Peyer's patch (tissue), 4 donors: ENCODE results near the gene MYO15B. TPM values are rescaled to one million over a fixed set of nuclear protein-coding genes. Genes with fewer than 3 reads are reported as not detected.

Experiments used
- DNase-seq, 3 donors: peaks; one replicate each; pipeline ENCODE4 v3.0.0-alpha.2; 2017 to 2019
- H3K27ac ChIP-seq, 4 donors: fragments of 200-600 bp; sonication (generic); one replicate each; pipeline ENCODE4 v1.5.1; 2016 to 2019
- H3K27me3 ChIP-seq, 2 donors: fragments of 200-600 bp; sonication (generic); one replicate each; pipeline ENCODE4 v1.5.1; 2019
- H3K36me3 ChIP-seq, 3 donors: fragments of 200-600 bp; sonication (generic); one replicate each; pipeline ENCODE4 v1.5.1; 2016 to 2019
- H3K4me1 ChIP-seq, 4 donors: fragments of 200-600 bp; sonication (generic); one replicate each; pipeline ENCODE4 v1.5.1; 2016 to 2019
- H3K4me3 ChIP-seq, 4 donors: fragments of 200-600 bp; sonication (generic); 1 replicate in 3 of 4; 2 replicates in 1 of 4; pipeline ENCODE4 v1.5.1; 2016 to 2019; ENCODE audit warnings: mild to moderate bottlenecking in 1 of 4
- H3K9me3 ChIP-seq, 4 donors: fragments of 200-600 bp; sonication (generic); one replicate each; pipeline ENCODE4 v1.5.1; 2016 to 2019; ENCODE audit warnings: mild to moderate bottlenecking in 1 of 4
- POLR2A ChIP-seq, 2 donors: fragments of 450-650 bp; IDR thresholded peaks; one replicate each; pipeline ENCODE4 v1.5.1; 2017; ENCODE audit warnings: antibody characterized with exemption in 2 of 2, mild to moderate bottlenecking in 2 of 2, moderate library complexity in 2 of 2
- total RNA-seq, 4 donors: library from RNA; depleted of rRNA; stranded (reverse); fragments of >200 nt; gene quantifications; one replicate each; pipeline ENCODE4 v1.1.0, GENCODE V29; 2016
- TF ChIP-seq, protein P1 (sequence below), 6 experiments: fragments of 450-650 bp in 4 of 6; fragments of 200-600 bp in 2 of 6; sonication (generic) in 1 of 6; IDR thresholded peaks; one replicate each; pipeline ENCODE4 v1.5.1; 2017 to 2019; ENCODE audit warnings: antibody characterized with exemption in 6 of 6, mild to moderate bottlenecking in 3 of 6, moderate library complexity in 1 of 6

MYO15B gene
- total RNA-seq, 4 donors from 2014 or later = 552 to 2,671 (median 1,951) TPM

GRCh38 chr17:75630071-75630917 is 42.7 kb downstream of the MYO15B start:
- DNase-seq = no peak
- TF ChIP-seq POLR2A (IDR thresholded peaks at IDR 0.05) = no peak
- TF ChIP-seq, protein P1, sequence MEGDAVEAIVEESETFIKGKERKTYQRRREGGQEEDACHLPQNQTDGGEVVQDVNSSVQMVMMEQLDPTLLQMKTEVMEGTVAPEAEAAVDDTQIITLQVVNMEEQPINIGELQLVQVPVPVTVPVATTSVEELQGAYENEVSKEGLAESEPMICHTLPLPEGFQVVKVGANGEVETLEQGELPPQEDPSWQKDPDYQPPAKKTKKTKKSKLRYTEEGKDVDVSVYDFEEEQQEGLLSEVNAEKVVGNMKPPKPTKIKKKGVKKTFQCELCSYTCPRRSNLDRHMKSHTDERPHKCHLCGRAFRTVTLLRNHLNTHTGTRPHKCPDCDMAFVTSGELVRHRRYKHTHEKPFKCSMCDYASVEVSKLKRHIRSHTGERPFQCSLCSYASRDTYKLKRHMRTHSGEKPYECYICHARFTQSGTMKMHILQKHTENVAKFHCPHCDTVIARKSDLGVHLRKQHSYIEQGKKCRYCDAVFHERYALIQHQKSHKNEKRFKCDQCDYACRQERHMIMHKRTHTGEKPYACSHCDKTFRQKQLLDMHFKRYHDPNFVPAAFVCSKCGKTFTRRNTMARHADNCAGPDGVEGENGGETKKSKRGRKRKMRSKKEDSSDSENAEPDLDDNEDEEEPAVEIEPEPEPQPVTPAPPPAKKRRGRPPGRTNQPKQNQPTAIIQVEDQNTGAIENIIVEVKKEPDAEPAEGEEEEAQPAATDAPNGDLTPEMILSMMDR (IDR thresholded peaks at IDR 0.05) = no peak
- peaks cover 0 to 26% (median 0%) of the 10 kb centered on the region in 3 donors for H3K36me3 ChIP-seq

GRCh38 chr17:75631353-75631752 is 43.8 kb downstream of the MYO15B start:
- no peak for DNase-seq
- H3K4me3 ChIP-seq = no peak overlapping the region
- TF ChIP-seq, protein P1 (IDR thresholded peaks at IDR 0.05) = no peak
- no peak for TF ChIP-seq POLR2A (IDR thresholded peaks at IDR 0.05)
- peaks cover 0 to 15% (median 0%) of the 10 kb centered on the region in 3 donors for H3K36me3 ChIP-seq
- no peak overlapping the region for H3K27ac ChIP-seq
- H3K4me1 ChIP-seq = peaks cover 5 to 46% (median 9%) of the 10 kb centered on the region in 4 donors
- no peaks in the 10 kb centered on the region for H3K27me3 ChIP-seq
- no peaks in the 10 kb centered on the region for H3K9me3 ChIP-seq

More at GRCh38 chr17:75630071-75630917, 42.7 kb downstream of the MYO15B start:
- H3K27ac ChIP-seq = no peak overlapping the region
- H3K27me3 ChIP-seq = no peaks in the 10 kb centered on the region
- H3K4me3 ChIP-seq = no peak overlapping the region
- H3K4me1 ChIP-seq = peaks cover 5 to 35% (median 9%) of the 10 kb centered on the region in 4 donors
- no peaks in the 10 kb centered on the region for H3K9me3 ChIP-seq

GRCh38 chr17:75632428-75632827 is 44.8 kb downstream of the MYO15B start:
- no peaks in the 10 kb centered on the region for H3K27me3 ChIP-seq
- H3K4me3 ChIP-seq = no peak overlapping the region
- DNase-seq = no peak
- H3K27ac ChIP-seq = peak overlapping the region; percentile 32 to 88 (median 66)
- no peaks in the 10 kb centered on the region for H3K9me3 ChIP-seq
- no peak for TF ChIP-seq POLR2A (IDR thresholded peaks at IDR 0.05)
- TF ChIP-seq, protein P1 (IDR thresholded peaks at IDR 0.05) = no peak
- H3K4me1 ChIP-seq = peaks cover 5 to 56% (median 9%) of the 10 kb centered on the region in 4 donors
- peaks cover 0 to 4% (median 0%) of the 10 kb centered on the region in 3 donors for H3K36me3 ChIP-seq

DNA sequence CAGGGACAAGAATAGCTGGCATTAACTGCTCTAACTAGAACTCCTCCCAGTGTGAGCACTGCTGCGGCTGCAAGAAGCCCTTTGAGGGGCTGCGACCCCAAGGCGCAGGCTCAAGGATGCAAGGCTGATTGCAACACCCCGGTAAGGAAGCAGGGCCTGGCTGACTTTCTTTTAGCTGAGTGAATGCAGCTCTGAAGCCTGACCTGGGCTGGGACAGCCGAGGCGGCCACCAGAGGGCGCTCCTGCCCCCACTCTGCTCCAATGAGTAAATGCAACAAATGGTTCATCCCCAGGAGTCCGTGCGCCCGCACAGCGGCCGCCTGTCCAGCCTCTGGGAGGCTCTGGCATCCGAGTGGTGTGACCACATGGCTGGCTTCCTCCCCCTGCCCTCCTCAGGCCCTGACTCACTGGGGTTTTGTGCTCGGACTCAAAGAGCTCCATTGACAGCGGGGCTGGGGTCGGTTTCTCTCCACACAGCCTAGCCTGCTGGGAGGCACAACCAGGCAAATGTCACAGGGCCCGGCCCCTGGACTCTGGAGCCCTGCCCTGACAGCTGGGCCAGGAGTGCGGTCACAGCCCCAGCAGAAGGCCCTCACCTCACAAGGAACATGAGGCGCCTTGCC is 45.4 kb downstream of the MYO15B start, which contains the start of gene SMIM5:
Gene SMIM5 (plus strand): TSS at position 572 of the 623 bp plus-strand sequence. CDS start 6,768 bp downstream, outside the sequence.
- Histone ChIP-seq H3K4me3 (peak within 1 kb of the TSS in 2 of 4 donors; percentile 1 to 31), H3K36me3 (peaks cover 0 to 3% (median 0%) of the 10 kb centered on the region in 3 donors), H3K27me3 (no peaks in the 10 kb centered on the region), H3K4me1 (peaks cover 5 to 62% (median 9%) of the 10 kb centered on the region in 4 donors), H3K9me3 (no peaks in the 10 kb centered on the region), H3K27ac (peak within 1 kb of the TSS; percentile 45 to 88 (median 66))
- TF ChIP-seq, protein P1 (IDR thresholded peaks at IDR 0.05) = peak; percentile 89 to 96 (median 92)
- TF ChIP-seq POLR2A (IDR thresholded peaks at IDR 0.05) = peak in 1 of 2 donors; percentile 23
- DNase-seq = peak; percentile 79 to 93 (median 91)

- Histone ChIP-seq H3K9me3 (no peaks in the 10 kb centered on the region), H3K36me3 (peaks cover 0 to 3% (median 0%) of the 10 kb centered on the region in 3 donors), H3K4me3 (peak overlapping the region in 2 of 4 donors; percentile 1 to 31), H3K27ac (peak overlapping the region; percentile 45 to 88 (median 66)), H3K27me3 (no peaks in the 10 kb centered on the region), H3K4me1 (peaks cover 5 to 63% (median 9%) of the 10 kb centered on the region in 4 donors)
- peak; percentile 54 to 93 (median 89) for DNase-seq
- TF ChIP-seq, protein P1 (IDR thresholded peaks at IDR 0.05) = peak in 5 of 6 experiments; percentile 3 to 64 (median 53)
- no peak for TF ChIP-seq POLR2A (IDR thresholded peaks at IDR 0.05)
These were observed 46.1 kb downstream of the MYO15B start for GRCh38 chr17:75633486-75634375.
